SK-N-SH treated with all-trans-retinoic acid at 6 μM for 48 hours (cell line): ENCODE measurements around the gene GNA15.

Source experiments
- ATAC-seq: fragments of 200-7000 bp; cut with Tn5 transposase; 3 replicates; pipeline ENCODE4 v1.9.1; 2020; ENCODE audit warnings: mild to moderate bottlenecking, moderate library complexity
- ARNTL ChIP-seq: fragments of 450-650 bp; formaldehyde crosslinking; IDR thresholded peaks from 2 replicates; pipeline ENCODE4 v1.5.0; 2020; ENCODE audit warnings: low read depth, mild to moderate bottlenecking, moderate library complexity, borderline replicate concordance
- BACH2 ChIP-seq: fragments of 250-450 bp; sonication (Bioruptor Pico); IDR thresholded peaks from 2 replicates; pipeline ENCODE4 v1.9.0; 2021; ENCODE audit warnings: mild to moderate bottlenecking, borderline replicate concordance
- CSRNP3 ChIP-seq: fragments of 250-450 bp; sonication (Bioruptor Pico); IDR thresholded peaks from 2 replicates; pipeline ENCODE4 v1.5.1; 2021; ENCODE audit warnings: mild to moderate bottlenecking, moderate library complexity
- ESRRG ChIP-seq: fragments of 250-450 bp; sonication (Bioruptor Pico); IDR thresholded peaks from 2 replicates; pipeline ENCODE4 v1.6.1; 2021; ENCODE audit warnings: mild to moderate bottlenecking
- GLIS3 ChIP-seq: fragments of 250-450 bp; sonication (Bioruptor Pico); IDR thresholded peaks from 2 replicates; pipeline ENCODE4 v1.5.0; 2020; ENCODE audit warnings: mild to moderate bottlenecking, moderate library complexity
- ISL1 ChIP-seq: fragments of 250-450 bp; sonication (Bioruptor Pico); IDR thresholded peaks from 2 replicates; pipeline ENCODE4 v2.1.2; 2022; ENCODE audit warnings: mild to moderate bottlenecking, moderate library complexity
- OSR1 ChIP-seq: fragments of 250-450 bp; sonication (Bioruptor Pico); IDR thresholded peaks from 2 replicates; pipeline ENCODE4 v1.8.0; 2022; ENCODE audit warnings: moderate library complexity, mild to moderate bottlenecking, inconsistent platforms
- RARB ChIP-seq: fragments of 250-450 bp; sonication (Bioruptor Pico); IDR thresholded peaks from 2 replicates; pipeline ENCODE4 v1.8.0; 2021; ENCODE audit warnings: mild to moderate bottlenecking, moderate library complexity
- SNAI2 ChIP-seq: fragments of 250-450 bp; sonication (Bioruptor Pico); IDR thresholded peaks from 2 replicates; pipeline ENCODE4 v1.5.0; 2020; ENCODE audit warnings: mild to moderate bottlenecking, moderate library complexity
- TCF4 ChIP-seq: fragments of 250-450 bp; sonication (Bioruptor Pico); IDR thresholded peaks from 2 replicates; pipeline ENCODE4 v1.8.0; 2021; ENCODE audit warnings: mild to moderate bottlenecking, moderate library complexity, borderline replicate concordance
- TOX ChIP-seq: fragments of 250-450 bp; sonication (Bioruptor Pico); IDR thresholded peaks from 2 replicates; pipeline ENCODE4 v1.8.0; 2021; ENCODE audit warnings: mild to moderate bottlenecking, moderate library complexity, borderline replicate concordance
- TSHZ2 ChIP-seq: fragments of 250-450 bp; sonication (Bioruptor Pico); IDR thresholded peaks from 2 replicates; pipeline ENCODE4 v1.5.0; 2020; ENCODE audit warnings: mild to moderate bottlenecking, moderate library complexity
- ZC3H10 ChIP-seq: fragments of 250-450 bp; sonication (Bioruptor Pico); IDR thresholded peaks from 2 replicates; pipeline ENCODE4 v1.5.1; 2021; ENCODE audit warnings: mild to moderate bottlenecking, moderate library complexity
- ZFP30 ChIP-seq: fragments of 450-650 bp; formaldehyde crosslinking; IDR thresholded peaks from 2 replicates; pipeline ENCODE4 v1.5.0; 2022; ENCODE audit warnings: mild to moderate bottlenecking, moderate library complexity
- ZNF565 ChIP-seq: fragments of 450-650 bp; formaldehyde crosslinking; conservative IDR thresholded peaks from 2 replicates; pipeline ENCODE4 v1.5.0; 2020; ENCODE audit warnings: low read depth, mild to moderate bottlenecking, moderate library complexity
- ZNF70 ChIP-seq: fragments of 450-650 bp; formaldehyde crosslinking; IDR thresholded peaks from 2 replicates; pipeline ENCODE4 v1.5.0; 2020; ENCODE audit warnings: mild to moderate bottlenecking, moderate library complexity
- ZNF8 ChIP-seq: fragments of 450-650 bp; formaldehyde crosslinking; IDR thresholded peaks from 2 replicates; pipeline ENCODE4 v1.5.0; 2020; ENCODE audit warnings: mild to moderate bottlenecking, moderate library complexity
- TF ChIP-seq, protein P1 (sequence below): fragments of 250-450 bp; sonication (Bioruptor Pico); IDR thresholded peaks from 2 replicates; pipeline ENCODE4 v1.8.0; 2020; ENCODE audit warnings: mild to moderate bottlenecking, moderate library complexity, borderline replicate concordance
- TF ChIP-seq, protein P2 (sequence below): fragments of 250-450 bp; sonication (Bioruptor Pico); IDR thresholded peaks from 2 replicates; pipeline ENCODE4 v1.8.0; 2021; ENCODE audit warnings: low read depth, mild to moderate bottlenecking, moderate library complexity, borderline replicate concordance

Gene GNA15

GRCh38 chr19:3118232-3119070 is 17.4 kb upstream of the GNA15 start:
- ATAC-seq, result no peak
- TF ChIP-seq BACH2, result no peak
- no peak for TF ChIP-seq ISL1 (CRISPR knock-in tag)
- TF ChIP-seq SNAI2 (CRISPR knock-in tag), result no peak
- no peak for TF ChIP-seq ZC3H10
- TF ChIP-seq RARB (CRISPR knock-in tag), result no peak
- no peak for TF ChIP-seq GLIS3
- no peak for TF ChIP-seq TOX (CRISPR knock-in tag)
- TF ChIP-seq, protein P1, sequence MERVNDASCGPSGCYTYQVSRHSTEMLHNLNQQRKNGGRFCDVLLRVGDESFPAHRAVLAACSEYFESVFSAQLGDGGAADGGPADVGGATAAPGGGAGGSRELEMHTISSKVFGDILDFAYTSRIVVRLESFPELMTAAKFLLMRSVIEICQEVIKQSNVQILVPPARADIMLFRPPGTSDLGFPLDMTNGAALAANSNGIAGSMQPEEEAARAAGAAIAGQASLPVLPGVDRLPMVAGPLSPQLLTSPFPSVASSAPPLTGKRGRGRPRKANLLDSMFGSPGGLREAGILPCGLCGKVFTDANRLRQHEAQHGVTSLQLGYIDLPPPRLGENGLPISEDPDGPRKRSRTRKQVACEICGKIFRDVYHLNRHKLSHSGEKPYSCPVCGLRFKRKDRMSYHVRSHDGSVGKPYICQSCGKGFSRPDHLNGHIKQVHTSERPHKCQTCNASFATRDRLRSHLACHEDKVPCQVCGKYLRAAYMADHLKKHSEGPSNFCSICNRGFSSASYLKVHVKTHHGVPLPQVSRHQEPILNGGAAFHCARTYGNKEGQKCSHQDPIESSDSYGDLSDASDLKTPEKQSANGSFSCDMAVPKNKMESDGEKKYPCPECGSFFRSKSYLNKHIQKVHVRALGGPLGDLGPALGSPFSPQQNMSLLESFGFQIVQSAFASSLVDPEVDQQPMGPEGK (CRISPR knock-in tag), result no peak
- TF ChIP-seq, protein P2, sequence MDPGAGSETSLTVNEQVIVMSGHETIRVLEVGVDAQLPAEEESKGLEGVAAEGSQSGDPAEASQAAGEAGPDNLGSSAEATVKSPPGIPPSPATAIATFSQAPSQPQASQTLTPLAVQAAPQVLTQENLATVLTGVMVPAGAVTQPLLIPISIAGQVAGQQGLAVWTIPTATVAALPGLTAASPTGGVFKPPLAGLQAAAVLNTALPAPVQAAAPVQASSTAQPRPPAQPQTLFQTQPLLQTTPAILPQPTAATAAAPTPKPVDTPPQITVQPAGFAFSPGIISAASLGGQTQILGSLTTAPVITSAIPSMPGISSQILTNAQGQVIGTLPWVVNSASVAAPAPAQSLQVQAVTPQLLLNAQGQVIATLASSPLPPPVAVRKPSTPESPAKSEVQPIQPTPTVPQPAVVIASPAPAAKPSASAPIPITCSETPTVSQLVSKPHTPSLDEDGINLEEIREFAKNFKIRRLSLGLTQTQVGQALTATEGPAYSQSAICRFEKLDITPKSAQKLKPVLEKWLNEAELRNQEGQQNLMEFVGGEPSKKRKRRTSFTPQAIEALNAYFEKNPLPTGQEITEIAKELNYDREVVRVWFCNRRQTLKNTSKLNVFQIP (CRISPR knock-in tag), result no peak
- no peak for TF ChIP-seq CSRNP3
- TF ChIP-seq TSHZ2 (CRISPR knock-in tag), result no peak
- no peak for TF ChIP-seq ARNTL
- no peak for TF ChIP-seq ESRRG (CRISPR knock-in tag)
- no peak for TF ChIP-seq OSR1 (CRISPR knock-in tag)
- TF ChIP-seq ZFP30 (CRISPR knock-in tag), result no peak
- TF ChIP-seq, all 23 proteins: peak for 0

- TF ChIP-seq ISL1 (CRISPR knock-in tag) (no peak), ZFP30 (CRISPR knock-in tag) (no peak), ARNTL (no peak), ZC3H10 (no peak), SNAI2 (CRISPR knock-in tag) (no peak), ZNF70 (CRISPR knock-in tag) (no peak), TCF4 (CRISPR knock-in tag) (no peak), CSRNP3 (no peak), ZNF565 (CRISPR knock-in tag) (no peak), BACH2 (no peak), ZNF8 (CRISPR knock-in tag) (no peak)
- TF ChIP-seq, protein P2 (CRISPR knock-in tag), result no peak
- ATAC-seq, result no peak
Observed at GRCh38 chr19:3119071-3119595, 16.7 kb upstream of the GNA15 start.
